ENCODE results near the gene FLT4. TPM values are rescaled to one million over a fixed set of nuclear protein-coding genes. Genes with fewer than 3 reads are reported as not detected.
"Not testable (repeated sequence)": the region's sequence is repeated elsewhere in the genome, so short reads cannot be mapped to it uniquely, and the experiment has no call there.

The FLT4 gene
- total RNA-seq, 1 donor from 2014 or later = 11.7 TPM

- ATAC-seq; DNase-seq (ENCODE audit: low spot score); intact Hi-C loops (cut with DNase I): not testable (repeated sequence)
These were observed 22.6 kb upstream of the FLT4 start for GRCh38 chr5:180671958-180672524.

GRCh38 chr5:180670586-180671359 is 21.4 kb upstream of the FLT4 start:
- ATAC-seq (peak; percentile 39), DNase-seq (ENCODE audit: low spot score) (no peak)
- intact Hi-C loops (cut with DNase I) = no loop called here

DNA sequence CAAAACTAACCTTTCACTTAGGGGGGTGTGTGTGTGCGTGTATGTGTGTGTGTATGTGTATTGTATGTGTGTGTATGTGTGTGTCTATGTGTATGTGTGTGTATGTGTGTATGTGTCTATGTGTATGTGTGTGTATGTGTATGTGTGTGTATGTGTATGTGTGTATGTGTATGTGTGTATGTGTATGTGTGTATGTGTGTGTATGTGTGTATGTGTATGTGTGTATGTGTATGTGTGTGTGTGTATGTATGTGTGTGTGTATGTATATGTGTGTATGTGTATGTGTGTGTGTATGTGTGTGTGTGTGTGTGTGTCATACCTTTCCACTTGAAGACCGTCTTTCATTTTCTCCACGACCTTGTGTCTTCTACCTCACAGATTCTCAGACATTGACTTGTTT is 20.8 kb upstream of the FLT4 start:
- intact Hi-C loops (cut with DNase I) = no loop called here
- ATAC-seq = no peak
- no peak for DNase-seq (ENCODE audit: low spot score)

DNA sequence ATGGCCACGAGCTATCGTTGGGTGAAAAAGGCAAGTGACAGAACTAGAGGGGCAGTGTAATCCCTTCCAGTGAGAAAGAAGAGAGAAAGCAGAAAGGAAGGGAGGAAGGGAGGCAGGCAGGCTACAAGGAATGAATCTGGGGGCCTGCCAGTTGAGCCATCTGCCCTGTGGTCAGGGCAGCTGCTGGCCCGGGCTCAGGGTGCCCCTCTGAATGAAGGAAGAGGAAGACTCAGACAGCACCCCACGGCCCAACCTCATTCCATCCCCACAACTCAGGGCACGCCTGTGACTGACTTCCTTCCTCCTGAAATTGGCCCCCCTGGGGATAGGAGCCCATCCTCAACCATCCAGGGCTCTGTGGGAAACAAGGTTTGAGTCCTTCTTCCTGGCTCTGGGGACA is 20.3 kb upstream of the FLT4 start:
- ATAC-seq (no peak), DNase-seq (ENCODE audit: low spot score) (no peak)
- intact Hi-C loops (cut with DNase I) = no loop called here

GRCh38 chr5:180668835-180669596 is 19.6 kb upstream of the FLT4 start:
- intact Hi-C loops (cut with DNase I) = no loop called here
- DNase-seq (ENCODE audit: low spot score) (no peak), ATAC-seq (no peak)

GRCh38 chr5:180666812-180667211 is 17.4 kb upstream of the FLT4 start:
- no peak for ATAC-seq
- intact Hi-C loops (cut with DNase I) = no loop called here
- DNase-seq (ENCODE audit: low spot score) = no peak

- intact Hi-C loops (cut with DNase I) = no loop called here
- DNase-seq (ENCODE audit: low spot score) = no peak
- ATAC-seq = no peak
These were observed 16.4 kb upstream of the FLT4 start for GRCh38 chr5:180665682-180666404.

- intact Hi-C loops (cut with DNase I) = no loop called here
- DNase-seq (ENCODE audit: low spot score) (no peak), ATAC-seq (no peak)
These were observed 9.6 kb upstream of the FLT4 start for GRCh38 chr5:180658774-180659564.

DNA sequence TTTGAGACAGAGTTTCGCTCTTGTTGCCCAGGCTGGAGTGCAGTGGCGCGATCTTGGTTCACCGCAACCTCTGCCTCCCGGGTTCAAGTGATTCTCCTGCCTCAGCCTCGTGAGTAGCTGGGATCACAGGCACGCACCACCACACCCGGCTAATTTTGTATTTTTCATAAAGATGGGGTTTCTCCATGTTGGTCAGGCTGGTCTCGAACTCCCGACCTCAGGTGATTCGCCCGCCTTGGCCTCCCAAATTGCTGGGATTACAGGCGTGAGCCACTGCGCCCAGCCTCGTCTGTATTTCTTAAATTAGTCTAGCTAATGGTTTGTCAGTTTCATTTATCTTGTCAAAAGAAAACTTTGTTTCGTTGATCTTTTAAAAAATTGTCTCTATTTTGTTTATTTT is 5.8 kb upstream of the FLT4 start:
- DNase-seq (ENCODE audit: low spot score); intact Hi-C loops (cut with DNase I); ATAC-seq: not testable (repeated sequence)

DNA sequence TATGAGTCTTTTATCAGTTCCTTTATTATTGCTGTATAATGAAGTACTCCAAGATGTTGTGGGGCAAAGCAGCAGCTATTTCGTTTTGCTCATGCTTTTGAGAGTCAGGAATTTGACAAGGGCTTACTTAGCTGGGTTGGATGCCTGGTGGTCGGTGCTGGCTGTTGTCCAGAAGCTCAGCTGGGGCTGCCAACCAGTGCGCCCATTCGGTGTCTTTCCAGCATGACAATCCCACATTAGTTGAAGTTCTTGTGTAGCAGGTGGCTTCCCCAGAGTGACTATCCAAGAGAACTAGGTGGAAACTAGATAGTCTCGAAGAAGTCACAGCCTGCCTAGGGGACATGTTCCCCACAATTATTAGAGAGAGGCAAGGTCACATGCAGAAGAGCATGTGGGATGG is 3.4 kb upstream of the FLT4 start:
- intact Hi-C loops (cut with DNase I) = no loop called here
- no peak for DNase-seq (ENCODE audit: low spot score)

GRCh38 chr5:180652346-180652745 is 2.9 kb upstream of the FLT4 start:
- ATAC-seq (no peak), DNase-seq (ENCODE audit: low spot score) (no peak)
- intact Hi-C loops (cut with DNase I) = no loop called here

More for the DNA sequence above, 3.4 kb upstream of the FLT4 start:
- ATAC-seq = no peak

- intact Hi-C loops (cut with DNase I) = no loop called here
- ATAC-seq = no peak
- DNase-seq (ENCODE audit: low spot score) = peak; percentile 41
These were observed 623 bp downstream of the FLT4 start for GRCh38 chr5:180648658-180649296.

GRCh38 chr5:180647941-180648500 is 1.4 kb downstream of the FLT4 start:
- intact Hi-C loops (cut with DNase I) = no loop called here
- DNase-seq (ENCODE audit: low spot score) (no peak), ATAC-seq (no peak)

DNA sequence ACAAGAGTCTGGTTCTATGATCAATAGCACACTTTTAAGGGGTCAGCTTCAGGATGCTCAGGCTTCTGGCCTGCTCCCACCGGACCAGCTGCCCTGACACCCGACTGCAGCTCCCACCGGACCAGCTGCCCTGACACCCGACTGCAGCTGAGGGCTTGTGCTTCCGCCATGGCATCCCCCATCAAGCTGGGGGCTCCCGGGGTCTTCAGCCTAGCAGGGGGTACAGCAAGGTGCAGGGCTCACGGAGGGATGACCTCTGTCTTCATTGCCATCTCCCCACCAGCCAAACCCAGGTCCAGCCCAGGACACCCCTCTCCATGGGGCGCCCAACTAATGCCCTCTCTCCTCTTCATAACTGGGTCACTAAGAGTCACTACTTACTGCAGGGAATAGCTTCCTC is 1.9 kb downstream of the FLT4 start:
- intact Hi-C loops (cut with DNase I) = no loop called here
- DNase-seq (ENCODE audit: low spot score) (peak; percentile 41), ATAC-seq (no peak)

DNA sequence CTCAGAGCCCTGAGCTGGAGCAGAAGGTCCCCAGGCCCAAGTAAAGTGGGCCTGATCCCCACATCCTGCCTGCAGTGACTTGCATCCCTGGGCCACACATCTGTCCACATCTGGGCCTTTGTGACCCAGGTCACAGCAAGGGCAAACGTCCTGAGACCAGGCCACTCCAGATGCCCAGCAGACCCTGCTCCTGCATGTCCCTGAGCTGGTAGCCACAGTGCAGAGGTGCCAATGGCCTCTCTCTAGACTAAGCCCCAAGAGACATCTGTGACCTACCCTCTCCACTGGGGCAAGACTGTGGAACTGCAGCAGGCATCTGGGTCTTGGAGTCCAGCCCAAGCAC is 2.5 kb downstream of the FLT4 start:
- intact Hi-C loops (cut with DNase I) = no loop called here
- ATAC-seq = no peak
- DNase-seq (ENCODE audit: low spot score) = peak; percentile 49

DNA sequence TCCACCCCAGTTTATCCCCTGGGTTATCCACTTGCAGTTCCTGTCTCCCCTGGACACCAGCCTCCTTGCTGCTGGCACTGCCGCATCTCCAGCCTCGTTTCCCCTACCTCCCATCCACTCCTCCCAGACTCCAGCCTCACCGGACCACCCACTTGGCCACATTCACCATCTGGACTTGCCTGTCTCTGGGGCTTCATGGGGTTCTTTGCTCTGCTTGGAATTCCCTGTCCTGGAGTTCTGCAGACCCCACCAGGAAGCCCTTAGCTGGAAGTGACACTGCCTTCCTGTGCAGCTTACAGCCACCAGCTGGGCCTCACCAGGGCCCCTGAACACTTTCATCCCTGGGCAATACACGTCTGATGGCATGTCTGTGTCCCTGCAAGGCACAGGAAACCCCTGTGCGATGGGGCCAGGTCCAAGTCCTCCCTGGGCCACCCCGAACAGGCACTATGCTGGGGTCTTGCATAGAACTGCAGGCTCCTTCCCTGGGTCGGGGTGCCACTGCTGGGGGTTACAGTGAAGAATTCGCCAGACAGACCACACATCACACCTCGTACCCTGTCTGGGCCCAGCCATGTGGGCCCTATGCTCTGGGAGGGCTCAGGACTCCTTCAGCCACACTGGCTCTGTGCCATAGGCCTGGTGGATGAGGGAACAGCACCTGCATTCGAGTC is 3.0 kb downstream of the FLT4 start:
- DNase-seq (ENCODE audit: low spot score) (no peak), ATAC-seq (no peak)
- intact Hi-C loops (cut with DNase I) = no loop called here

All from sciatic nerve (tissue), 2 donors.